Spleen (tissue), 11 donors: ENCODE data around the gene FIG4. TPM values are rescaled to one million over a fixed set of nuclear protein-coding genes. Genes with fewer than 3 reads are reported as not detected.

ENCODE experiments used
- DNase-seq: peaks from one replicate; pipeline ENCODE4 v3.0.0-alpha.2; 2020
- H3K27ac ChIP-seq, 8 donors: fragments of 200-600 bp; sonication (generic) in 7 of 8; 1 replicate in 4 of 8; 2 replicates in 4 of 8; pipeline versions ENCODE4 v1.5.0 to v1.8.0; 2016 to 2021; ENCODE audit warnings: inconsistent platforms in 4 of 8, mild to moderate bottlenecking in 4 of 8, moderate library complexity in 1 of 8
- H3K27me3 ChIP-seq, 7 donors: fragments of 200-600 bp; sonication (generic) in 6 of 7; replicated peaks in 1 of 7; 1 replicate in 4 of 7; 2 replicates in 3 of 7; pipeline versions ENCODE4 v1.5.0 to v1.8.0; 2016 to 2021; ENCODE audit warnings: inconsistent platforms in 3 of 7, mild to moderate bottlenecking in 1 of 7
- H3K36me3 ChIP-seq, 6 donors: fragments of 200-600 bp; sonication (generic) in 5 of 6; 1 replicate in 4 of 6; 2 replicates in 2 of 6; pipeline versions ENCODE4 v1.5.0 to v1.8.0; 2016 to 2021; ENCODE audit warnings: inconsistent platforms in 2 of 6
- H3K4me1 ChIP-seq, 6 donors: fragments of 200-600 bp; sonication (generic) in 5 of 6; 1 replicate in 3 of 6; 2 replicates in 3 of 6; pipeline versions ENCODE4 v1.5.0 to v1.8.0; 2016 to 2021; ENCODE audit warnings: inconsistent platforms in 3 of 6
- H3K4me3 ChIP-seq, 8 donors: fragments of 200-600 bp; sonication (generic) in 7 of 8; 1 replicate in 4 of 8; 2 replicates in 4 of 8; pipeline versions ENCODE4 v1.5.0 to v1.8.0; 2016 to 2021; ENCODE audit warnings: inconsistent platforms in 4 of 8, mild to moderate bottlenecking in 4 of 8, moderate library complexity in 2 of 8
- H3K9me3 ChIP-seq, 8 donors: fragments of 200-600 bp; sonication (generic) in 7 of 8; 1 replicate in 4 of 8; 2 replicates in 4 of 8; pipeline versions ENCODE4 v1.5.0 to v1.8.0; 2016 to 2021; ENCODE audit warnings: inconsistent platforms in 4 of 8
- POLR2A ChIP-seq, 3 donors: fragments of 450-650 bp; IDR thresholded peaks; one replicate each; pipeline ENCODE4 v1.5.1; 2017; ENCODE audit warnings: antibody characterized with exemption in 3 of 3, mild to moderate bottlenecking in 1 of 3
- POLR2AphosphoS5 ChIP-seq, 3 donors: sonication (generic); formaldehyde crosslinking; IDR thresholded peaks; one replicate each; pipeline ENCODE4 v1.5.1; 2017; ENCODE audit warnings: antibody characterized with exemption in 3 of 3
- WGBS, 5 donors: extraction: QIAGEN DNeasy Blood & Tissue Kit in 3 of 5; methylation state at CpG; one replicate each; pipeline versions ENCODE4 v1.1.5 to v1.1.7; 2013 to 2018; 5-methylcytosine and 5-hydroxymethylcytosine counted together
- intact Hi-C: fragments of 100-400 bp; cut with DNase I; formaldehyde crosslinking; loops from one replicate; pipeline ENCODE4 v1.15.0; 2023; ENCODE audit warnings: low total_unique reads
- polyA plus RNA-seq, 3 donors: library from polyadenylated mRNA; stranded (reverse); fragments of 200-250 nt; gene quantifications; one replicate each; pipeline ENCODE4 v1.2.1, GENCODE V29; 2013
- total RNA-seq, 7 donors: library from RNA; depleted of rRNA in 3 of 7; stranded (reverse); fragments of >200 nt in 3 of 7; fragmentation: NEBNext Ultra II Directional in 4 of 7; extraction: Animal tissue kit (Norgen Biotek cat#: 25700) in 4 of 7; gene quantifications; one replicate each; pipeline versions ENCODE4 v1.1.0 to v1.2.1, GENCODE V29; 2016 to 2021
- TF ChIP-seq, protein P1 (sequence below), 11 experiments: fragments of 200-600 bp in 7 of 11; fragments of 450-650 bp in 4 of 11; sonication (generic) in 4 of 11; IDR thresholded peaks in 8 of 11; conservative IDR thresholded peaks in 3 of 11; 1 replicate in 7 of 11; 2 replicates in 4 of 11; pipeline versions ENCODE4 v1.4.0 to v1.8.0; 2016 to 2021; ENCODE audit warnings: antibody characterized with exemption in 11 of 11, inconsistent platforms in 4 of 11, mild to moderate bottlenecking in 1 of 11
- donor health status: healthy with polysubstance abuse.
- donor health status: DM: no; HTN: no; CAD: no; lungs with moderate emphysema.
- donor health status: DM: no; HTN: no; CAD: no.
- donor health status: Bipolar disorder and iron deficiency.
- donor health status: healthy.
- donor health status: DM: no; HTN: no; CAD: no.
- donor health status: DM: yes; HTN: yes; CAD: no.

FIG4 gene
- total and polyA plus RNA-seq, 10 donors, result 10.2 to 35.1 (median 26.2) TPM

DNA sequence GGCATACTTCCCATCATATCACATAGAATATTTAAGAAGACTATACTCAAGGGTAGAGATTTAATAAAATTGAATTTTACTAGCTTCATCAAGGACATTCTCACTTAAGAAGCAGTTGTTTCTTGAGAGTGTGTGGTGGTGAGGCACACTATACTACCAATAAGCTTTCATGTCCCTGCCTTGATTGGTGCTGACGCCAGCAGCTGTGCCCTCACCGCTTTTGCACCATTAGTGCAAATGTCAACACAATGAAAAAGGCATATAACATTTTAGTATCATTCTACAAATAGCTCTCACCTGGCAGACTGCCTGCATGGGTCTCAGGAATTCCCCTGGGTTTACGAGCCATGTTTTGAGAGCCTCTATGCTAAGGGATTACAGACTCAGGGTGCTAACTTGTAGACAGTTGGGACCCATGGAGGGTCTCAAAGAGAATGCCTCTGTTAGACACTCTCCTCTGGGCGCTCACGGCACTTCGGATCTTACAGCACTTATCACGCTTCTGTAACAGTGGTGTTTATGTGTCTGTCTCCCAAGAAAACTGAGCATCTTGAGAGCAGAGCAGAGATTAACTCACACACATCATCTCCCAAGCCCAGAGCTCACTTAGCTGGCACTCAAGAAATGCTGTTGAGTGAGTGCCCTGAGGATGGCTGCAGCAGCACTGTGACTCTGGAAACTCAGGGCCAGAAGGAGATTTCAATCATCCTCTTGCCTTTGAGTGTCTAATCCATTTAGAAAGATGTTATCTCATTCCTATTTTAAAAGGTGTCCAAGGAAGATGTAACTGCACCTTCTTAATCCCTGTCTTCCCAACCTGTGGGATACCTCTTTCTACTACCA lies 143.7 kb downstream of the FIG4 start:
- H3K27ac ChIP-seq, result no peak overlapping the region
- H3K4me3 ChIP-seq, result no peak overlapping the region
- H3K36me3 ChIP-seq, result peaks cover 0 to 18% (median 4%) of the 10 kb centered on the region in 6 donors
- H3K9me3 ChIP-seq, result peaks cover 0 to 24% (median 19%) of the 10 kb centered on the region in 8 donors
- no peak for DNase-seq
- H3K27me3 ChIP-seq, result no peaks in the 10 kb centered on the region
- 68 to 92% (median 85%) methylated on average over 7 of the region's 7 CpGs for WGBS, 5 donors
- intact Hi-C loops, result no loop called here
- H3K4me1 ChIP-seq, result no peaks in the 10 kb centered on the region
- TF ChIP-seq POLR2A (IDR thresholded peaks at IDR 0.05) (no peak), POLR2AphosphoS5 (IDR thresholded peaks at IDR 0.05) (no peak)
- TF ChIP-seq, protein P1, sequence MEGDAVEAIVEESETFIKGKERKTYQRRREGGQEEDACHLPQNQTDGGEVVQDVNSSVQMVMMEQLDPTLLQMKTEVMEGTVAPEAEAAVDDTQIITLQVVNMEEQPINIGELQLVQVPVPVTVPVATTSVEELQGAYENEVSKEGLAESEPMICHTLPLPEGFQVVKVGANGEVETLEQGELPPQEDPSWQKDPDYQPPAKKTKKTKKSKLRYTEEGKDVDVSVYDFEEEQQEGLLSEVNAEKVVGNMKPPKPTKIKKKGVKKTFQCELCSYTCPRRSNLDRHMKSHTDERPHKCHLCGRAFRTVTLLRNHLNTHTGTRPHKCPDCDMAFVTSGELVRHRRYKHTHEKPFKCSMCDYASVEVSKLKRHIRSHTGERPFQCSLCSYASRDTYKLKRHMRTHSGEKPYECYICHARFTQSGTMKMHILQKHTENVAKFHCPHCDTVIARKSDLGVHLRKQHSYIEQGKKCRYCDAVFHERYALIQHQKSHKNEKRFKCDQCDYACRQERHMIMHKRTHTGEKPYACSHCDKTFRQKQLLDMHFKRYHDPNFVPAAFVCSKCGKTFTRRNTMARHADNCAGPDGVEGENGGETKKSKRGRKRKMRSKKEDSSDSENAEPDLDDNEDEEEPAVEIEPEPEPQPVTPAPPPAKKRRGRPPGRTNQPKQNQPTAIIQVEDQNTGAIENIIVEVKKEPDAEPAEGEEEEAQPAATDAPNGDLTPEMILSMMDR (IDR thresholded peaks at IDR 0.05 in 8 of 11, conservative IDR thresholded peaks at IDR 0.05 in 3 of 11), result no peak

GRCh38 chr6:109840034-109840433 lies 148.9 kb downstream of the FIG4 start:
- no peaks in the 10 kb centered on the region for H3K27me3 ChIP-seq
- peaks cover 0 to 4% (median 0%) of the 10 kb centered on the region in 8 donors for H3K9me3 ChIP-seq
- no peak for DNase-seq
- no peak for TF ChIP-seq POLR2AphosphoS5 (IDR thresholded peaks at IDR 0.05)
- TF ChIP-seq POLR2A (IDR thresholded peaks at IDR 0.05), result no peak
- TF ChIP-seq, protein P1 (IDR thresholded peaks at IDR 0.05 in 8 of 11, conservative IDR thresholded peaks at IDR 0.05 in 3 of 11), result no peak
- H3K27ac ChIP-seq, result no peak overlapping the region
- no peaks in the 10 kb centered on the region for H3K36me3 ChIP-seq
- H3K4me3 ChIP-seq, result no peak overlapping the region
- no peaks in the 10 kb centered on the region for H3K4me1 ChIP-seq
- intact Hi-C loops, result no loop called here

- Histone ChIP-seq H3K4me1 (no peaks in the 10 kb centered on the region), H3K27ac (no peak overlapping the region), H3K4me3 (no peak overlapping the region), H3K27me3 (no peaks in the 10 kb centered on the region), H3K36me3 (no peaks in the 10 kb centered on the region), H3K9me3 (peaks cover 0 to 4% (median 0%) of the 10 kb centered on the region in 8 donors)
- TF ChIP-seq POLR2AphosphoS5 (IDR thresholded peaks at IDR 0.05) (no peak), POLR2A (IDR thresholded peaks at IDR 0.05) (no peak)
- TF ChIP-seq, protein P1 (IDR thresholded peaks at IDR 0.05 in 8 of 11, conservative IDR thresholded peaks at IDR 0.05 in 3 of 11), result no peak
- no peak for DNase-seq
- intact Hi-C loops, result no loop called here
- 95 to 96% (median 96%) methylated on average over 5 of the region's 5 CpGs for WGBS, 5 donors
Measured at GRCh38 chr6:109840796-109841195, 149.7 kb downstream of the FIG4 start.

DNA sequence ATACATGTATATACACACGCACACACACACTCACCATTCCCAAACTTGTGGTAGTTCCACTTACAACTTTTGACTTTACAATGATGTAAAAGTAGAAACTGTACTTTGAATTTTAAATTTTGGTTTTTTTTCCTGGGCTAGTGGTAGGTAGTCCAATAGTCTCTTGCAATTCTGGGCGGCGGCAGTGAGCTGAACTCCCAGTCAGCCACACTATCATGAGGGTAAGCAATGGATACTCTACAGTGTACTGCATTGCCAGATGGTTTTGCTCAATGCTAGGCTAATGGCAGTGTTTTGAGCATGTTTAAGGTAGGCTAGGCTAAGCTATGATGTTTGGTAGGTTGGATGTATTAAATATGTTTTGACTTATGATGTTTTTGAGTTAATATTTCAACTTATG lies 150.8 kb downstream of the FIG4 start:
- no peak for DNase-seq

More for the DNA sequence above, 150.8 kb downstream of the FIG4 start:
- intact Hi-C loops, result no loop called here
- 96 to 99% (median 99%) methylated on average over 3 of the region's 3 CpGs for WGBS, 5 donors
- Histone ChIP-seq H3K9me3 (peaks cover 0 to 4% (median 0%) of the 10 kb centered on the region in 8 donors), H3K4me3 (no peak overlapping the region), H3K27ac (no peak overlapping the region), H3K4me1 (no peaks in the 10 kb centered on the region), H3K36me3 (no peaks in the 10 kb centered on the region), H3K27me3 (no peaks in the 10 kb centered on the region)
- TF ChIP-seq, protein P1 (IDR thresholded peaks at IDR 0.05 in 8 of 11, conservative IDR thresholded peaks at IDR 0.05 in 3 of 11), result no peak
- TF ChIP-seq POLR2A (IDR thresholded peaks at IDR 0.05), result no peak
- TF ChIP-seq POLR2AphosphoS5 (IDR thresholded peaks at IDR 0.05), result no peak
